BE2C (cell line): Measurements from ENCODE around the gene MCAT.
A peak's percentile ranks its signal among the peaks of the same experiment; 100 is the strongest.

ENCODE experiments used
- DNase-seq: peaks from one replicate; pipeline ENCODE4 v3.0.0-alpha.2; 2020
- H3K27me3 ChIP-seq: fragments of 250-450 bp; sonication (Bioruptor Pico); 2 replicates; pipeline ENCODE4 v1.5.1; 2020; ENCODE audit warnings: mild to moderate bottlenecking
- H3K36me3 ChIP-seq: fragments of 250-450 bp; sonication (Bioruptor Pico); 2 replicates; pipeline ENCODE4 v1.5.1; 2020; ENCODE audit warnings: mild to moderate bottlenecking
- H3K4me1 ChIP-seq: fragments of 250-450 bp; sonication (Bioruptor Pico); 2 replicates; pipeline ENCODE4 v1.5.1; 2020
- H3K4me3 ChIP-seq: 2 replicates; pipeline ENCODE4 v1.5.1; 2011; ENCODE audit warnings: low read depth, low read length
- H3K9me3 ChIP-seq: fragments of 250-450 bp; sonication (Bioruptor Pico); 2 replicates; pipeline ENCODE4 v1.5.1; 2020
- TF ChIP-seq, protein P1 (sequence below): IDR thresholded peaks from 2 replicates; pipeline ENCODE4 v1.5.1; 2012; ENCODE audit warnings: mild to moderate bottlenecking, low read depth, low read length

The MCAT gene

DNA sequence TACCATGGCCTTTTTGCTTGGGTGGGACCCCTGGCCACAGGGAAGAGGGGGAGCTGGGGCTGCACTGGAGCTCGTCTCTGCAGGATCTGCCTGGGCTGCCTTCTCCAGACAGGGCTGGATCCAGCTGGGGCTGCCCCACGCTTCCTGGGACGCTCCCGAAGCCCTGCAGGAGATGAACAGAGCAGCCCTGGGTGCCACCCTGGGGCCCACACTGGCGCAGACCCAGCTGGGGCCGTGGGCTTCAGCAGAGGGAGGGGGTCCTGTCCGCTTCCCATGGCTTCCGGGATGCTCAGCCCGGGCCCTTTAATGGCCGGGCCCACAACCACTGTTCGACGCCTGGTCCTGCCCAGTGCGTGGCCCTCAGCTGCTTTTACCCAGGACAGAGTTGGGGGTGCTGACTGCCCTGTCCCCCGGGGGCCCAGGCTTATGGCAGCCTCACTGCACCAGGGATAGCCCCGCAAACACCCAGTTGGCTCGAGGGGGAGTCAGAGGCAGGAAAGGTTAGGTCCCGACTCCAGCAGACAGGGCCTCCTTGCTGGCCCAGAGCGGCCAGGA lies 20.1 kb upstream of the MCAT start:
- H3K4me3 ChIP-seq: no peak overlapping the region
- TF ChIP-seq, protein P1, sequence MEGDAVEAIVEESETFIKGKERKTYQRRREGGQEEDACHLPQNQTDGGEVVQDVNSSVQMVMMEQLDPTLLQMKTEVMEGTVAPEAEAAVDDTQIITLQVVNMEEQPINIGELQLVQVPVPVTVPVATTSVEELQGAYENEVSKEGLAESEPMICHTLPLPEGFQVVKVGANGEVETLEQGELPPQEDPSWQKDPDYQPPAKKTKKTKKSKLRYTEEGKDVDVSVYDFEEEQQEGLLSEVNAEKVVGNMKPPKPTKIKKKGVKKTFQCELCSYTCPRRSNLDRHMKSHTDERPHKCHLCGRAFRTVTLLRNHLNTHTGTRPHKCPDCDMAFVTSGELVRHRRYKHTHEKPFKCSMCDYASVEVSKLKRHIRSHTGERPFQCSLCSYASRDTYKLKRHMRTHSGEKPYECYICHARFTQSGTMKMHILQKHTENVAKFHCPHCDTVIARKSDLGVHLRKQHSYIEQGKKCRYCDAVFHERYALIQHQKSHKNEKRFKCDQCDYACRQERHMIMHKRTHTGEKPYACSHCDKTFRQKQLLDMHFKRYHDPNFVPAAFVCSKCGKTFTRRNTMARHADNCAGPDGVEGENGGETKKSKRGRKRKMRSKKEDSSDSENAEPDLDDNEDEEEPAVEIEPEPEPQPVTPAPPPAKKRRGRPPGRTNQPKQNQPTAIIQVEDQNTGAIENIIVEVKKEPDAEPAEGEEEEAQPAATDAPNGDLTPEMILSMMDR: no peak
- H3K36me3 ChIP-seq: peaks cover 22% of the 10 kb centered on the region
- no peaks in the 10 kb centered on the region; the same call in 1 of the 2 replicates for H3K4me1 ChIP-seq
- no peak for DNase-seq
- no peaks in the 10 kb centered on the region for H3K27me3 ChIP-seq
- no peaks in the 10 kb centered on the region for H3K9me3 ChIP-seq

DNA sequence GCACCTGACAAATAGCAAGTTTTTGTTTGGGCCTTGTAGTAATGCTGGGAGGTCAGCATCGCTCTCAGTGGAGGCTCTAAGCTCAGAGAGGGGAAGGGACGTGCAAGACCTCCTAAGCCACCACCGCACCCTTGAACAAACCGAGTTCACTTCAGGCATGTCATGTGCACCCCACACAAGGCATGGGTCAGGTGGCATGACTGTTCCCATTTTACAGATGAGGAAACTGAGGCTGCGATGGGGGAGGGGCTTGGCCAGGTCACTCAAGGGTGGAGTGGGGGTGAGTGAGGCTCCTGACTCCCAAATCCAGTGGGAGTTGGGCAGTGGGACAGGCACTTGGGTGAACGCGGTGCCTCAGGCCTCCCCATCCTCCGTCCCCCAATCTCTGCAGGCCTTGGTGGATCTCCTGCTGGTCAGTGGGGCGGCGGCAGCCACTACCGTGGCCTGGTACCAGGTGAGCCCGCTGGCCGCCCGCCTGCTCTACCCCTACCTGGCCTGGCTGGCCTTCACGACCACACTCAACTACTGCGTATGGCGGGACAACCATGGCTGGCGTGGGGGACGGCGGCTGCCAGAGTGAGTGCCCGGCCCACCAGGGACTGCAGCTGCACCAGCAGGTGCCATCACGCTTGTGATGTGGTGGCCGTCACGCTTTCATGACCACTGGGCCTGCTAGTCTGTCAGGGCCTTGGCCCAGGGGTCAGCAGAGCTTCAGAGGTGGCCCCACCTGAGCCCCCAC lies 19.4 kb upstream of the MCAT start:
- no peaks in the 10 kb centered on the region for H3K27me3 ChIP-seq
- TF ChIP-seq, protein P1: no peak
- no peak overlapping the region for H3K4me3 ChIP-seq
- H3K4me1 ChIP-seq: no peaks in the 10 kb centered on the region; the same call in 1 of the 2 replicates
- no peak for DNase-seq
- no peaks in the 10 kb centered on the region for H3K9me3 ChIP-seq
- H3K36me3 ChIP-seq: peaks cover 16% of the 10 kb centered on the region

DNA sequence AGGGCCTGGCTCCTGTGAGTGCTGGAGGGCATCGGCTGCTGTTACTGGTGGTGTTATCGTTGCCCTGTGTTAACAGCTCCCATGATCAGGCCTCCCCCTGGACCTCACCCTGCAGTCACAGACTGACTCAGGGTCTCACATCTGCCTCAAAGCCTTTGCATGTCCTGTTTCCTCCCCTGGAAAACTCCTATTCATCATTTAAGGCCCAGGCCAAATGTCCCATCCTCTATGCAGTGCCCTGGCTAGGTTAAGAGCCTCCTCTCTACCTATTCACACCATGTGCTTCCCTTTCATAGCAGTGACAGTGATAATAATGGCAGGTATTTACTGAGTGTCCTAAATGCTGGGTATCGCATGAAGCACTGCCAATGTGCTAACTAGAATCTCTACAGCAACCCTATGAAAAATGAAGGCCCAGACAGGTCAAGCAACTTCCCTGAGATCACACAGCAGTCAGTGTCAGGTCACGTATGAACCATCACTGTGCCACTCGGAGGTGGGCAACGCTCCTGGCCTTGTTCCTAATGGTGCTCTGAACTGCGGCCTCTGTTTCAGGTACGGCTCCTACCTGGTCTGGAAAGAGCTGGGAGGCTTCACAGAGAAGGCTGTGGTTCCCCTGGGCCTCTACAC lies 17.4 kb upstream of the MCAT start:
- Histone ChIP-seq H3K36me3 (peaks cover 21% of the 10 kb centered on the region), H3K27me3 (no peaks in the 10 kb centered on the region), H3K4me3 (no peak overlapping the region), H3K4me1 (peaks cover 6% of the 10 kb centered on the region), H3K9me3 (no peaks in the 10 kb centered on the region)
- DNase-seq: no peak
- TF ChIP-seq, protein P1: no peak

DNA sequence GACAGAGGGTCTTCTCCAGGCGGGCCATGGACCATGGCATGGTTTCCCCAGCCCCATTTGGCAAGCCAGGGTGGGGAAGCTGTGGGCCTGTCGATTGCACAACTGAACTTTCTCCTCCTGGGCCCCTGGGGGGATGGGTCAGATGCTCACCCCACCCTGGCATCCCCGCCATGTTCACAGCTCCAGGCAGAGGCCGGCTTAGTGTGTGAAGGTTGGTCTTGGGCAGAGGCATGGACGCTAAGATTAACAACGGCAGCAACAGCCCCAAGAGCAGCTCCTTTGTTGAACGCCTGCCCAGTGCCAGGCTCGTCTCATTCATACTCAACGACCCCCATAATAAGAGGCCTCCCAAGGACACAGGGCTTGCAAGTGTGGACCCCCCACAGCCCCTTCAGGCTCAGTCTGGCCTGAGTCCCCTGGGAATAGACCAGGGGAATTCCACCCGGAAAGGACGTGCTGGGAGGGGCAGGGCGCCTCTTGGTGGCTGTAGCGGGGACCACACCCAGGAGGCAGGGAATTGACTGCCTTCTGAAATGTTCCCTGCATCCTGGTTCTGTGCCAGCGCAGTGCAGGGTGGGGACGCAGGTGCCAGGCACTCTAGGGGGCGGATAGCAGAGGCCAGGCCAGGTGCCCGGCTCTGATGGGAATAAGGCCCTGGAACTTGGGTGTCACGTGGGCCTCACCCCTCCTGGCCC lies 16.4 kb upstream of the MCAT start:
- Histone ChIP-seq H3K27me3 (no peaks in the 10 kb centered on the region), H3K36me3 (peaks cover 24% of the 10 kb centered on the region), H3K9me3 (no peaks in the 10 kb centered on the region), H3K4me3 (no peak overlapping the region), H3K4me1 (peaks cover 8% of the 10 kb centered on the region)
- DNase-seq: peak; percentile 47
- TF ChIP-seq, protein P1: peak; percentile 40

DNA sequence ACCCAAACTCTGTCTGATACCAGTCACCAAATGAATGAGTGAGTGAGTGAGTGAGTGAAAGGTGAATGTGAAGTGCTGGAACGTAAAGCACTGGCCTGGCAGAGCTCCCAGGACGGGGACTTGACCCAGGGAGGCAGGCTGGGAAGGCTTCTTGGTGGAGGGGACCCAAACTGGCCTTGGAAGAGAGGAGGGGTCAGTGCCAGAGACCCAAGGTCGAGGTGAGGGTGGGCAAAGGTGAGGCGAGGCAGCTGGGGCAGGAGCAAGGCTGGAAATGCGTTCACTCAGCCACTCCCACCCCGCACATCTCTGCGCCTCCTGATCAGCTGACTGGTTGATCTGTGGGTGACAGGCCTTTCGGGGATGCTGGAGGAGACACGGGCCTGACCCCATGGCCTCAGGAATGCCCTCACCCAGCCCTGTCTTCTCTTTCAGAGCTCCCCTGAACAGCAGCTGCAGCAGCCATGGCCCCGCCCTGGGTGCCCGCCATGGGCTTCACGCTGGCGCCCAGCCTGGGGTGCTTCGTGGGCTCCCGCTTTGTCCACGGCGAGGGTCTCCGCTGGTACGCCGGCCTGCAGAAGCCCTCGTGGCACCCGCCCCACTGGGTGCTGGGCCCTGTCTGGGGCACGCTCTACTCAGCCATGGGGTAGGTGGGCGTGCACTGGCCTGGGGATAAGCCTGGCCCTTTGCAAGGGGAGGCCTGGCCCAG lies 15.7 kb upstream of the MCAT start:
- H3K9me3 ChIP-seq: no peaks in the 10 kb centered on the region
- no peak overlapping the region for H3K4me3 ChIP-seq
- H3K36me3 ChIP-seq: peaks cover 24% of the 10 kb centered on the region
- no peak for DNase-seq
- no peaks in the 10 kb centered on the region for H3K27me3 ChIP-seq
- TF ChIP-seq, protein P1: no peak
- peaks cover 8% of the 10 kb centered on the region for H3K4me1 ChIP-seq
